LNCAP (cell line): ENCODE data around the gene PREB.

Source experiments
- TF ChIP-seq, protein P1 (sequence below): fragments of 450-650 bp; IDR thresholded peaks from 2 replicates; pipeline ENCODE4 v1.5.1; 2017; ENCODE audit warnings: mild to moderate bottlenecking

PREB gene

GRCh38 chr2:27158468-27158867, 24.0 kb upstream of the PREB start:
- TF ChIP-seq, protein P1, sequence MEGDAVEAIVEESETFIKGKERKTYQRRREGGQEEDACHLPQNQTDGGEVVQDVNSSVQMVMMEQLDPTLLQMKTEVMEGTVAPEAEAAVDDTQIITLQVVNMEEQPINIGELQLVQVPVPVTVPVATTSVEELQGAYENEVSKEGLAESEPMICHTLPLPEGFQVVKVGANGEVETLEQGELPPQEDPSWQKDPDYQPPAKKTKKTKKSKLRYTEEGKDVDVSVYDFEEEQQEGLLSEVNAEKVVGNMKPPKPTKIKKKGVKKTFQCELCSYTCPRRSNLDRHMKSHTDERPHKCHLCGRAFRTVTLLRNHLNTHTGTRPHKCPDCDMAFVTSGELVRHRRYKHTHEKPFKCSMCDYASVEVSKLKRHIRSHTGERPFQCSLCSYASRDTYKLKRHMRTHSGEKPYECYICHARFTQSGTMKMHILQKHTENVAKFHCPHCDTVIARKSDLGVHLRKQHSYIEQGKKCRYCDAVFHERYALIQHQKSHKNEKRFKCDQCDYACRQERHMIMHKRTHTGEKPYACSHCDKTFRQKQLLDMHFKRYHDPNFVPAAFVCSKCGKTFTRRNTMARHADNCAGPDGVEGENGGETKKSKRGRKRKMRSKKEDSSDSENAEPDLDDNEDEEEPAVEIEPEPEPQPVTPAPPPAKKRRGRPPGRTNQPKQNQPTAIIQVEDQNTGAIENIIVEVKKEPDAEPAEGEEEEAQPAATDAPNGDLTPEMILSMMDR, result no peak

DNA sequence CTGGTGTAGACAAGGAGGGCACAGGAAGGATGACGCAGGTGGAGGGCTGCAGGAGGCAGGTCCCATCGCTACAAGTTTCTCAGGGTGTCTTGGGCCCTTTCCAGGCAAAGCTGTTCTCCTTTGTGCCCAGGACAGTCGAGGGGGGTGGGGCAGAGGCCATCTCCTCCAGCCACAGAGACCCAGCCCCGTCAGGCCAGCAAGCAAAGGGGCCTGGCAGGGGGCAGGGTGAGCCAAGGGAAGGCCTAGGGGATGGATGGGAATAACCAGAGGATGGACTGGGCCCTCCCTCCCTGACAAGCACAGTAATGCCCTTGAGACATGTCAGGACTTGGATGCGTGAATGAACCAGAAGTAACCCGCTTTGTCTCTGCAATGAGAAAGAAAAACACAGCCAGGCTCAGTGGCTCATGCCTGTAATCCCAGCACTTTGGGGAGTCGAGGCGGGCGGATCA, 20.7 kb upstream of the PREB start:
- TF ChIP-seq, protein P1, result no peak

DNA sequence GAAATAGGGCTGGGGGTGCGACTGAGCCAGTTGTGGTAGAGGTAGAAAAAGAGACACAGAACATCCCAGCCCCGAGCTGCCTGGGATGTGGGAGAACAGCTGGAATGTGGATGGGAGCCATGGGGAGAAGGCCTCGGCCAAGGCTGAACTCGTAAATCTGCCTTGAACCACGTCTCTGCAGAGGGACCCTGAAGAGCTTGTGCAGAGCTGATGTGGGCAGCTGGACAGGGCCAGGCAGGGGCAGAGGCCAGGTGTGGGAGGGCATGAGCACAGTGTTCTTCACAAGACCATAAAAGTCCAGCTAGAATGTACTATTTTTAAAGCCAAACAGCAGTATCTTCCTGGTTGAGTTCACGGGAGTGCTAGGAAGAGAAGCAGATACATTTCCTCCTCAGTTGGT, 20.1 kb upstream of the PREB start:
- TF ChIP-seq, protein P1, result no peak

DNA sequence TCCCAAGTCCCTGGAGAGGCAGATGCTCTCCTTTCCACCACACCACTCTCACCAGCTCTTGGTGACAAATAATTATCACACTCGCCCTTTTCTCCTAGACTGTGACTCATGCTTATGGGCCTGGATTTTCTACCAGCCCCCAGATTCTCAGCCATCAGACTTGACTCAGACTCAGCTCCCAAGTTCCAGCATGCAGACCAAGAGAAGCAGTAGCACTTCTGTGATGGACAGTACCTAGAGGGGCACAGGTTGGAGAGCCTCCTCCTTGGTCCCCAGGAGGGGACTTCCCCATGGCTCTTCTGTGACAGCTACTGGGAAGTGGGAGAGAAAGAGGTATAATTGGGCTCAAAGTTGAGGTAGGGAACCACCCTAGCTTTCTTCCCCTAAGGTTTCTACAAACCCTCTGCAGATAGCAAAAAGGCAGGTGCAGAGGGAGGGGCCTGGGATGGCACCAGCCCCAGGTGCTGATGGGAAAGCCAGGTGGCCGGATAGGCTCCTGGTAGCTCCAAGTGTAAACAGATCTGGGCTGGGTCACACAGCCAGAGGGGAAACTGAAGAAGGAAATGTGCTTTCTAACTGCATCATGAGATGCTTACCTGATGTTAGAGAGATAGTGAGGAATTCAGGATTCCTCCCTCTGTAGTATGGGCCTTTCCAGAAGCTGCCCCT, 18.5 kb upstream of the PREB start:
- TF ChIP-seq, protein P1, result no peak

GRCh38 chr2:27152102-27152795, 17.8 kb upstream of the PREB start:
- TF ChIP-seq, protein P1, result no peak

GRCh38 chr2:27150639-27151230, 16.3 kb upstream of the PREB start:
- TF ChIP-seq, protein P1, result no peak

DNA sequence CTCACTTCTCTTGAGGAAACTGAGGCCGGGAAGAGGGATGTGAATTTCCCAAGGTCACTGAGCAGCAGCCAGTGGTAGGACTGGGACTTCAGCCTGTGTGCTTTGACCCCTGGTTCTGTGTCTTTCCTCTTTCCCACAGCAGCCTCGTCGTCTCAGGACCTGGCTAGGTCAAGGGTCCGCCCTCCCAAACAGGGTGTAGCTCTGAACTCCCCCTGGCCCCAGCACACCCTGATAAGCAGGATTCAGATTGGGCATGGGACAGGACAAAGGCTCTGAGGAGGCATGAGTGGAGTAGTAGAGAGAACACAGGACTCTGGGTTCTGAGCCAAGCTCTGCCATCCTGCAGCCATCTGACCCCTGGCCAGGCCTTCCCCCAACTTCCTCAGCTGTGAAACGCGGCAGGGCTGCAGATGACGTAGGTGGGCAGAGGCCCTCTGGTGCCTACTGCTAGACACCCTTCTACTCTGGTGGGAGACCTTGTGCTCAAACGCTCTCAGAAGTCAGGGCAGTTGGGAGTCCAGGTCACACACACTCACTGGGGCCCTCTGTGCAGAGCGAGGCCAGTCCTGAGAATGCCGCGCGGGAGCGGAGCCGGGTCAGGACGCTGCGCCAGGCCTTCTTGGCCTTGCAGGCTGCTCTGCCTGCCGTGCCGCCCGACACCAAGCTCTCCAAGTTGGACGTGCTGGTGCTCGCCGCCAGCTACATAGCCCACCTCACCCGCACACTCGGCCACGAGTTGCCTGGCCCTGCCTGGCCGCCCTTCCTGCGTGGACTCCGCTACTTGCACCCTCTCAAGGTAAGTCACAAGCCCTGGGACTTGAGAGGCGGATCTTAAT, 15.4 kb upstream of the PREB start:
- TF ChIP-seq, protein P1, result no peak
